Parathyroid adenoma (tissue), 2 donors: Measurements from ENCODE around the gene PCNT.

Source experiments
- H2AFZ ChIP-seq: fragments of 300-600 bp; sonication (generic); one replicate; pipeline ENCODE4 v1.7.0; 2017; ENCODE audit warnings: antibody characterized with exemption, mild to moderate bottlenecking
- H3K27ac ChIP-seq: fragments of 300-600 bp; sonication (generic); one replicate; pipeline ENCODE4 v1.7.0; 2017
- H3K27me3 ChIP-seq: fragments of 300-600 bp; sonication (generic); one replicate; pipeline ENCODE4 v1.7.0; 2017; ENCODE audit warnings: low read length; ENCODE audit not compliant: control insufficient read depth, insufficient read depth
- H3K36me3 ChIP-seq: fragments of 300-600 bp; sonication (generic); one replicate; pipeline ENCODE4 v1.7.0; 2017; ENCODE audit warnings: low read length; ENCODE audit not compliant: control insufficient read depth, insufficient read depth
- H3K4me1 ChIP-seq: fragments of 300-600 bp; sonication (generic); one replicate; pipeline ENCODE4 v1.7.0; 2017; ENCODE audit warnings: control low read depth
- H3K4me2 ChIP-seq: fragments of 300-600 bp; sonication (generic); one replicate; pipeline ENCODE4 v1.7.0; 2017; ENCODE audit warnings: low read length
- H3K4me3 ChIP-seq: fragments of 300-600 bp; sonication (generic); one replicate; pipeline ENCODE4 v1.7.0; 2017; ENCODE audit warnings: low read depth, low read length
- H3K79me2 ChIP-seq: fragments of 300-600 bp; sonication (generic); one replicate; pipeline ENCODE4 v1.7.0; 2017; ENCODE audit warnings: control low read depth
- H3K9ac ChIP-seq: fragments of 300-600 bp; sonication (generic); one replicate; pipeline ENCODE4 v1.7.0; 2017; ENCODE audit warnings: mild to moderate bottlenecking
- H3K9me3 ChIP-seq: fragments of 300-600 bp; sonication (generic); one replicate; pipeline ENCODE4 v1.7.0; 2017; ENCODE audit warnings: low read length; ENCODE audit not compliant: control insufficient read depth
- TF ChIP-seq, protein P1 (sequence below): fragments of 300-600 bp; sonication (generic); IDR thresholded peaks from one replicate; pipeline ENCODE4 v1.7.0; 2017; ENCODE audit warnings: antibody characterized with exemption, mild to moderate bottlenecking
- donor health status: primary hyperparathyroidism.

Gene PCNT

DNA sequence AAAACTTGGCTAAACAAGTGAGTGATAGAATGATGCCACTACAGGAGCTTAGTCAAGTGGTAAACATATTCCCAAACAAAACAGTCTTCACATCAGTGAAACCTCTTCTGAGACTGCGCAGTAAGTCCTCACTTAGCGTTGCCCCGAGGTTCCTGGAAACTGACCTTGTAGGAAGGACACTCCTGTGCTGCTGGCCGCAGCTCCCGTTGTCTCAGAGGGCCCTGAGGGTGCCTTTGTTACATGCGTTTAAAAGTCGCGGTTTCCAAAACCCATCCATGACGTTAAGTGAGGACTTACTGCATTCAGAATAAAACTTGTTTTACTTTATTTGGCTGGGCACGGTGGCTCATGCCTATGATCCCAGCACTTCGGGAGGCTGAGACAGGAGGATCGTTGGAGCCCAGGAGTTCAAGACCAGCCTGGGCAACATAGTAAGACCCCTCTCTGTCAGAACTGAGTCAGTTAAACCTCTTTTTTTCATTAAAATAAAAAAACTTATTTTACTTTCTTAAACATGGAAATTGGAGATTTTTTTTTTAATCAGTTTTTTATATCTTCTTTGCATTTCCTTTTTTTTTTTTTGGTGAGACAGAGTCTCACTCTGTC lies 98.8 kb downstream of the PCNT start:
- H3K4me3 ChIP-seq, result no peak overlapping the region
- H3K36me3 ChIP-seq, result no peaks in the 10 kb centered on the region
- no peak overlapping the region for H3K27ac ChIP-seq
- no peaks in the 10 kb centered on the region for H3K27me3 ChIP-seq
- no peak overlapping the region for H3K9ac ChIP-seq
- H3K9me3 ChIP-seq, result no peaks in the 10 kb centered on the region
- H3K4me2 ChIP-seq, result no peak overlapping the region
- TF ChIP-seq, protein P1, sequence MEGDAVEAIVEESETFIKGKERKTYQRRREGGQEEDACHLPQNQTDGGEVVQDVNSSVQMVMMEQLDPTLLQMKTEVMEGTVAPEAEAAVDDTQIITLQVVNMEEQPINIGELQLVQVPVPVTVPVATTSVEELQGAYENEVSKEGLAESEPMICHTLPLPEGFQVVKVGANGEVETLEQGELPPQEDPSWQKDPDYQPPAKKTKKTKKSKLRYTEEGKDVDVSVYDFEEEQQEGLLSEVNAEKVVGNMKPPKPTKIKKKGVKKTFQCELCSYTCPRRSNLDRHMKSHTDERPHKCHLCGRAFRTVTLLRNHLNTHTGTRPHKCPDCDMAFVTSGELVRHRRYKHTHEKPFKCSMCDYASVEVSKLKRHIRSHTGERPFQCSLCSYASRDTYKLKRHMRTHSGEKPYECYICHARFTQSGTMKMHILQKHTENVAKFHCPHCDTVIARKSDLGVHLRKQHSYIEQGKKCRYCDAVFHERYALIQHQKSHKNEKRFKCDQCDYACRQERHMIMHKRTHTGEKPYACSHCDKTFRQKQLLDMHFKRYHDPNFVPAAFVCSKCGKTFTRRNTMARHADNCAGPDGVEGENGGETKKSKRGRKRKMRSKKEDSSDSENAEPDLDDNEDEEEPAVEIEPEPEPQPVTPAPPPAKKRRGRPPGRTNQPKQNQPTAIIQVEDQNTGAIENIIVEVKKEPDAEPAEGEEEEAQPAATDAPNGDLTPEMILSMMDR, result no peak
- no peaks in the 10 kb centered on the region for H3K4me1 ChIP-seq
- no peaks in the 10 kb centered on the region for H3K79me2 ChIP-seq
- no peak overlapping the region for H2AFZ ChIP-seq

DNA sequence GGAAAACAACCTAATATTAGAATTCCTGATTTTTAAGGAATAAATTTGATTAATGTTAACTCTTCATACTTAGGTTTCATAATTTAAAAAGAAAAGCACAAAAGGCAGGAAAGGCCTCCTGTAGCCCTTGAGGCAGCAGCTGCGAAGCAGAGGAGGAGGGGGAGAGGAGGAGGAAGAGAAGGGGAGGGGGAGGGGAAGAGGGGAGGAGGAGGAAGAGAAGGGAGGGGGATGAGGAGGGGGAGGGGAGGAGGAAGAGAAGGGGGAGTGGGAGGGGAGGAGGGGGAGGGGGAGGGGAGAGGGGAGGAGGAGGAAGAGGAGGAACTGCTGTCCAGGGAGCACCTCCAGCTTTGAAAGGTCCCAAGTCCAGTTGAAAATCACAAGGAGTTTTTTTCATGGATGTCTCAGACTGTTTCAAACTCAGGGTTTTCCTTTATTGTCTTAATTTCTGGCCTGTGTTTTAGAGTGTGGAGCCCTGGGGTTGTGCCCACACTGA lies 99.6 kb downstream of the PCNT start:
- Histone ChIP-seq H3K4me2 (no peak overlapping the region), H3K4me3 (no peak overlapping the region), H3K9me3 (no peaks in the 10 kb centered on the region), H3K36me3 (no peaks in the 10 kb centered on the region), H3K27me3 (no peaks in the 10 kb centered on the region), H3K27ac (no peak overlapping the region), H3K9ac (no peak overlapping the region), H3K4me1 (no peaks in the 10 kb centered on the region), H3K79me2 (no peaks in the 10 kb centered on the region), H2AFZ (no peak overlapping the region)
- TF ChIP-seq, protein P1, result no peak

DNA sequence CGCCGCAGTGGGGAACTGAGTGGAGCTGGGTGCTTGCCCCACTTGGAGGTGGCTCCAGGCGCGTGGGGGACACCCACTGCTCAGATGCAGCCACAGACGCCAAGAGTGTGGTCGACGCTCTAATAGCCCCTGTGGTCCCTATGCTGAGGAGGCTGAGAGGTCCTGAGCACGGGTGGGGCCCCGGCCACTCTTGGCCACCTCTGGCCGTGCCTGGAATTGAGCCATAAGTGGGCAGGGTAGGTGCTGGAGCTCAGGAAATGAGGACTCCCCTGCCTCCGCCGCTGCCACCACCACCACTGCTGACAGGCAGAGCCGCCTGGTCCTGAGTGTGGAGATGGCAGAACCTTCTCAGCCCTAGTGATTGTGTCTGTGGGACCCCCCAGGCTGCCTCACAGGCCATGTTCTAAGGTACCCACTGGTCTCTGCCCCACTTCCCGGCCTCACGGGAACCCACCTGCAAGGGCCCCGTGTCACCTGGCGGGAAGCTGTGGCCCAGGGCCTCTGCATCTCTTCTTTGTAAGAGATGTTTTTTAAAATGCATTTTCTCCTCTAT lies 100.2 kb downstream of the PCNT start:
- no peak overlapping the region for H3K27ac ChIP-seq
- no peaks in the 10 kb centered on the region for H3K36me3 ChIP-seq
- H3K4me3 ChIP-seq, result no peak overlapping the region
- no peaks in the 10 kb centered on the region for H3K79me2 ChIP-seq
- TF ChIP-seq, protein P1, result no peak
- H3K27me3 ChIP-seq, result no peaks in the 10 kb centered on the region
- no peak overlapping the region for H2AFZ ChIP-seq
- no peak overlapping the region for H3K9ac ChIP-seq
- H3K4me1 ChIP-seq, result no peaks in the 10 kb centered on the region
- H3K9me3 ChIP-seq, result no peaks in the 10 kb centered on the region
- no peak overlapping the region for H3K4me2 ChIP-seq

DNA sequence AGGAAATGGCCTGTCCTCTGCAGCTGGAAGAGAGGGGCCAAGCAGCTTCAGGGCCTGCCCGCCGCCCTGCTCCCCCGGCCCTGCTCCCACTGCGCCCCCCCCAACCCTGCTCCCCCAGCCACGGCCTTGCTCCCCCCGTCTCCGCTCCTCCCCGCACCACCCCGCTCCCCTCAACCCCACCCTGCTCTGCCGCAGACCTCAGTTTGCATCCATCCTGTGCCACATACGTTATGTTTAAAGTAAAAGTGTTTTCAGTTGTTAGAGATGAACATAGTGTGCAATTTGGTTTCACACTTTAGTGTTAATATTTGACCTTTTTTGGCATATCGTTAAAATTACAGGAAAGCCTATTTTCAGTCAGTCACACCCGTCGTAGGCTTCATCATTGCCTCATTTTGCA lies 100.7 kb downstream of the PCNT start:
- Histone ChIP-seq H3K36me3 (no peaks in the 10 kb centered on the region), H2AFZ (no peak overlapping the region), H3K79me2 (no peaks in the 10 kb centered on the region), H3K4me1 (no peaks in the 10 kb centered on the region), H3K4me3 (no peak overlapping the region), H3K9me3 (no peaks in the 10 kb centered on the region), H3K27ac (no peak overlapping the region), H3K4me2 (no peak overlapping the region), H3K27me3 (no peaks in the 10 kb centered on the region), H3K9ac (no peak overlapping the region)
- TF ChIP-seq, protein P1, result no peak

DNA sequence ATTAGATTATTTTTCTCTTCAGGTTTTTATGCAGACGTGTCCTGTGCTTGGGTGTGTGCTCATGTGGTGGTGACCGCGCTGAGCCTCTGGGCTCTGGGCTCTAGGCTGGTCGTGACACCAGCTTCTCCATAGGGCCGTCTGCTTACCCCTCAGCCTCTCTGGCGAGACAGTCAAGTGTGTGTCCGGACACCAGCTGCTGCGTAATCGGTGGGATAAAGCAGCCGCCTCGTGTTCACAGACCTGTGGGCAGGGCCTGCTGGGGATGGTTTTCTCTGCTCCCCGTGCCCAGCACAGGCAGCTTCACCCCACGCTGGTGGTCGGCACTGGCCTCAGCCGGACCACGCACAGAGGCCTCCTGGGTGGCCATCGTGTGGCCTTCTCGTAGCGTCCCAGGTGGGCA lies 101.1 kb downstream of the PCNT start:
- Histone ChIP-seq H3K9me3 (no peaks in the 10 kb centered on the region), H2AFZ (no peak overlapping the region), H3K4me3 (no peak overlapping the region), H3K27me3 (no peaks in the 10 kb centered on the region), H3K4me1 (no peaks in the 10 kb centered on the region), H3K4me2 (no peak overlapping the region), H3K27ac (no peak overlapping the region), H3K9ac (no peak overlapping the region), H3K79me2 (no peaks in the 10 kb centered on the region), H3K36me3 (no peaks in the 10 kb centered on the region)
- TF ChIP-seq, protein P1, result no peak
